ENCODE data around the gene PLA2G2E. TPM values are rescaled to one million over a fixed set of nuclear protein-coding genes. Genes with fewer than 3 reads are reported as not detected.

PLA2G2E gene
- total and polyA plus RNA-seq, 2 donors (not counting 1 experiment from before 2014, with no cell fraction given): not detected

- peaks cover 10% of the 10 kb centered on the region for H3K36me3 ChIP-seq (ENCODE audit: control insufficient read depth, insufficient read depth, low read length)
Observed at GRCh38 chr1:19894218-19894617, 29.2 kb downstream of the PLA2G2E start.

GRCh38 chr1:19893687-19894086, 29.7 kb downstream of the PLA2G2E start:
- Histone ChIP-seq H3K9ac (ENCODE audit: insufficient read depth, low read length) (no peak overlapping the region), H3K9me3 (ENCODE audit: control insufficient read depth, insufficient read depth, low read depth, low read length) (no peaks in the 10 kb centered on the region), H3K4me1 (ENCODE audit: control insufficient read depth, extremely low read depth, insufficient read depth, low read length) (no peaks in the 10 kb centered on the region), H2AFZ (ENCODE audit: low read length) (no peak overlapping the region), H4K20me1 (ENCODE audit: control insufficient read depth, extremely low read depth, insufficient read depth, low read length) (no peaks in the 10 kb centered on the region), H3K27ac (ENCODE audit: insufficient read depth, low read length) (no peak overlapping the region), H3K4me2 (ENCODE audit: extremely low read depth, insufficient read depth, low read length) (no peak overlapping the region), H3K4me3 (replicated peaks in 1 of 4; ENCODE audit: control extremely low read depth in 1 of 4, insufficient read depth in 1 of 4, low read depth in 3 of 4, low read length in 4 of 4) (no peak overlapping the region), H3K36me3 (ENCODE audit: control insufficient read depth, insufficient read depth, low read length) (peaks cover 7% of the 10 kb centered on the region), H3K27me3 (ENCODE audit: control insufficient read depth, insufficient read depth, low read length) (no peaks in the 10 kb centered on the region), H3K79me2 (ENCODE audit: control insufficient read depth, insufficient read depth, low read length) (peaks cover 29% of the 10 kb centered on the region)
- DNase-seq (ENCODE audit: low read depth in 2 of 2): no peak
- TF ChIP-seq CTCF (conservative IDR thresholded peaks at IDR 0.05 in 1 of 2, IDR thresholded peaks at IDR 0.05 in 1 of 2; ENCODE audit: low read depth in 1 of 2, low read length in 2 of 2) (no peak), EZH2 (IDR thresholded peaks at IDR 0.05; ENCODE audit: low read length, missing control alignments) (no peak)

More at GRCh38 chr1:19894218-19894617, 29.2 kb downstream of the PLA2G2E start:
- H3K4me1 ChIP-seq (ENCODE audit: control insufficient read depth, extremely low read depth, insufficient read depth, low read length): no peaks in the 10 kb centered on the region
- H3K27me3 ChIP-seq (ENCODE audit: control insufficient read depth, insufficient read depth, low read length): no peaks in the 10 kb centered on the region
- no peaks in the 10 kb centered on the region for H3K9me3 ChIP-seq (ENCODE audit: control insufficient read depth, insufficient read depth, low read depth, low read length)
- no peak overlapping the region for H3K9ac ChIP-seq (ENCODE audit: insufficient read depth, low read length)
- peaks cover 26% of the 10 kb centered on the region for H3K79me2 ChIP-seq (ENCODE audit: control insufficient read depth, insufficient read depth, low read length)
- no peak overlapping the region for H3K4me3 ChIP-seq (replicated peaks in 1 of 4; ENCODE audit: control extremely low read depth in 1 of 4, insufficient read depth in 1 of 4, low read depth in 3 of 4, low read length in 4 of 4)
- TF ChIP-seq EZH2 (IDR thresholded peaks at IDR 0.05; ENCODE audit: low read length, missing control alignments): no peak
- no peak for TF ChIP-seq CTCF (conservative IDR thresholded peaks at IDR 0.05 in 1 of 2, IDR thresholded peaks at IDR 0.05 in 1 of 2; ENCODE audit: low read depth in 1 of 2, low read length in 2 of 2)
- peak; percentile 8 to 68 for DNase-seq (ENCODE audit: low read depth in 2 of 2)
- H4K20me1 ChIP-seq (ENCODE audit: control insufficient read depth, extremely low read depth, insufficient read depth, low read length): no peaks in the 10 kb centered on the region
- H3K27ac ChIP-seq (ENCODE audit: insufficient read depth, low read length): no peak overlapping the region
- no peak overlapping the region for H2AFZ ChIP-seq (ENCODE audit: low read length)
- H3K4me2 ChIP-seq (ENCODE audit: extremely low read depth, insufficient read depth, low read length): no peak overlapping the region

- H3K79me2 ChIP-seq (ENCODE audit: control insufficient read depth, insufficient read depth, low read length): peaks cover 38% of the 10 kb centered on the region
- TF ChIP-seq CTCF (conservative IDR thresholded peaks at IDR 0.05 in 1 of 2, IDR thresholded peaks at IDR 0.05 in 1 of 2; ENCODE audit: low read depth in 1 of 2, low read length in 2 of 2) (no peak), EZH2 (IDR thresholded peaks at IDR 0.05; ENCODE audit: low read length, missing control alignments) (no peak)
Observed at GRCh38 chr1:19892628-19893168, 30.7 kb downstream of the PLA2G2E start.

More at GRCh38 chr1:19892628-19893168, 30.7 kb downstream of the PLA2G2E start:
- Histone ChIP-seq H3K36me3 (ENCODE audit: control insufficient read depth, insufficient read depth, low read length) (peaks cover 7% of the 10 kb centered on the region), H3K4me1 (ENCODE audit: control insufficient read depth, extremely low read depth, insufficient read depth, low read length) (no peaks in the 10 kb centered on the region), H3K27ac (ENCODE audit: insufficient read depth, low read length) (no peak overlapping the region), H3K9me3 (ENCODE audit: control insufficient read depth, insufficient read depth, low read depth, low read length) (no peaks in the 10 kb centered on the region), H3K4me2 (ENCODE audit: extremely low read depth, insufficient read depth, low read length) (no peak overlapping the region), H3K4me3 (replicated peaks in 1 of 4; ENCODE audit: control extremely low read depth in 1 of 4, insufficient read depth in 1 of 4, low read depth in 3 of 4, low read length in 4 of 4) (no peak overlapping the region), H3K9ac (ENCODE audit: insufficient read depth, low read length) (no peak overlapping the region), H4K20me1 (ENCODE audit: control insufficient read depth, extremely low read depth, insufficient read depth, low read length) (no peaks in the 10 kb centered on the region), H3K27me3 (ENCODE audit: control insufficient read depth, insufficient read depth, low read length) (no peaks in the 10 kb centered on the region), H2AFZ (ENCODE audit: low read length) (no peak overlapping the region)
- peak; percentile 9 to 29 for DNase-seq (ENCODE audit: low read depth in 2 of 2)
